ENCODE results near the gene PANK4. TPM values are rescaled to one million over a fixed set of nuclear protein-coding genes. Genes with fewer than 3 reads are reported as not detected.

PANK4 gene
- total and polyA plus RNA-seq, 2 donors (not counting 3 experiments of a cell fraction or from before 2014, with no cell fraction given): 22.1 to 34.0 TPM

DNA sequence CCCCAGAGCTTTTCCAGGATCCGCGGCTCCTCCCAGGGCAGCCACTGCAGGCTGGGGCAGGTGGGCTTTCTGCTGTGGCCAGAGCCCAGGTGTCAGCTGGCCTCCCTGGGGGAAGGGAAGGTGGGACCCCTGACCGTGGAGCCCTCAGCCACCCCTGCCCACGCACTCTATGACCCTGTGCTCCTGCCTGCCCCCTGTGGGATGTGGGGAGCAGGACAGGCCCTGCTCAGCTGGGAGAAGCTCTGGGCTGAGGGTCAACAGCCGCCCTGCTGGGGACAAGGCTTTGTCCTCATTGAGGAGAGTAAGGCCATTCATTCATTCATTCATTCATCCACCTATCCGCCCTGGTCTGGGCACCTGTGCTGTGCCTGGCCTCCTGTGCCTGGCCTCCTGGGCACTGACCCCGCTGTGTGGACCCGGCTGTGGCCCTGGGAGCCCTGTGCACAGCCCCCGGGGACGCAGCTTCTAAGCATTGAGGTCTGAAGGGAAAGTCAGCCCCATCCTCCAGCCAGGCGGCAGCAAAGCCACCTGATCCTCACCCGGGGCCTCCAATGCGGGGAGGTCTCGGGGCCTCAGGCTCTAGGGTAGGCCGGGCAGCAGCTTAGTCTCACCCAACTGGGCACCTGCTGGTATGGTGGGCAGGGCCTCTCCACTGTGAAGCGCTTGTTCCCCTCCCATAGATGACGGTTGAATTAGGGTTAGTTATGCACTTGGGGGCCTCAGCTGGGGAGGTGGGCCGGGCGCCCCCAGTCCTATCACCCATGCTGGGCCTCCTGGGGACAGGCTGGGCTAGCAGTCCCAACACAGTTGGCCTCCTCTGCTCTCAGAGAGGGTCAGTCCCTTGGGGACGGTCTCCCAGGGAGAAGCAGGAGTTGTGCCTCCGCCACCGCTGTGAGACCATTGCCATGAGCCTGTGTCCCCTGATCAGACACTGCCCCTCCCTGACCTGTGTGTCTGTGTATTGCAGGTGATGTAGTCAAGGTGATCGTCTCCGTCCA, 35.8 kb upstream of the PANK4 start:
- Histone ChIP-seq H3K36me3 (ENCODE audit: control insufficient read depth in 2 of 2, extremely low read depth in 1 of 2, insufficient read depth in 2 of 2, low read length in 2 of 2) (peaks cover 0 to 9% of the 10 kb centered on the region in 2 experiments), H3K4me1 (ENCODE audit: control insufficient read depth, extremely low read depth, insufficient read depth, low read length) (no peaks in the 10 kb centered on the region), H3K79me2 (ENCODE audit: control insufficient read depth, insufficient read depth, low read length) (no peaks in the 10 kb centered on the region), H4K20me1 (replicated peaks; ENCODE audit: control insufficient read depth, extremely low read depth, insufficient read depth, low read length) (no peaks in the 10 kb centered on the region), H3K27ac (ENCODE audit: insufficient read depth, low read depth, low read length) (no peak overlapping the region), H3K9me1 (replicated peaks; ENCODE audit: control insufficient read depth, extremely low read depth, insufficient read depth, low read length) (no peaks in the 10 kb centered on the region), H3K27me3 (ENCODE audit: control insufficient read depth in 2 of 2, insufficient read depth in 2 of 2, low read length in 2 of 2) (no peaks in the 10 kb centered on the region), H3K4me2 (ENCODE audit: insufficient read depth, low read length) (no peak overlapping the region), H3K4me3 (replicated peaks in 1 of 3; ENCODE audit: insufficient read depth in 1 of 3, low read depth in 1 of 3, low read length in 3 of 3) (no peak overlapping the region), H3K9me3 (replicated peaks; ENCODE audit: control insufficient read depth, insufficient read depth, low read length) (no peaks in the 10 kb centered on the region), H3K9ac (replicated peaks; ENCODE audit: extremely low read depth, insufficient read depth, low read length) (no peak overlapping the region), H2AFZ (ENCODE audit: low read depth, low read length) (no peak overlapping the region)
- dilution Hi-C loops (cut with MboI; ENCODE audit: extremely low pct_ligation_motif_present, low sequenced_read_pairs) (no loop called here), intact Hi-C loops (cut with micrococcal nuclease) (no loop called here)
- FAIRE-seq: no peak
- no TSS peak for BruUV-seq (replicated peaks)
- TF ChIP-seq MYC (IDR thresholded peaks at IDR 0.05; ENCODE audit: low read depth, low read length) (no peak), CTCF (IDR thresholded peaks at IDR 0.05; ENCODE audit: extremely low read depth in 1 of 2, insufficient read depth in 1 of 2, low read depth in 1 of 2, low read length in 2 of 2) (peak; percentile 20 to 23)
- CTCF ChIA-PET: interaction anchor here (1.2 to 2.8 kb wide), 8 partner anchors 8 to 891 kb away, joined by 3 to 14 read pairs (median 6); partner anchors contain the start of gene PRXL2B
- POLR2A ChIA-PET: no interaction called here
- no peak for DNase-seq (ENCODE audit: low read depth, low spot score)

DNA sequence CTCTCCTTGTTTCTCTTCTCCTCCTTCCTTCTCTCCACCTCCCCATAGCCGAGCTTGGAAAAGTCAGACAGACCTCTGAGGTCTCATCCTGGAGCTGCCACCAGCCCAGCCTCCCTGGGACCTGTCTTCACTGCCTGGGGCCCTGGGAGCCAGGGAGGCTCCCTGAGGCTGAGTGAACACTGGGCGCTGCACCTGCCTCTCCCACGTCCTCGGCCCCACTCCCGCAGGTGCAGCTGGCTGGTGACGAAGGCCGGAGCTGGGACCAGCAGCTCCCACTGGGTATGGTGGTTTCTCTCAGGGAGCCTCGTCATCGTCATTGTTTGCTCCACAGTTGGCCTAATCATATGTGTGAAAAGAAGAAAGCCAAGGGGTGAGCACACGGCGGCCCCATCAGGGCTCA, 35.0 kb upstream of the PANK4 start:
- H3K4me1 ChIP-seq (ENCODE audit: control insufficient read depth, extremely low read depth, insufficient read depth, low read length): no peaks in the 10 kb centered on the region
- CTCF ChIA-PET: interaction anchor here (1.0 to 2.8 kb wide), 9 partner anchors 9 to 891 kb away, joined by 3 to 14 read pairs (median 5); partner anchors contain the start of gene PRXL2B
- H2AFZ ChIP-seq (ENCODE audit: low read depth, low read length): no peak overlapping the region
- no peak overlapping the region for H3K4me3 ChIP-seq (replicated peaks in 1 of 3; ENCODE audit: insufficient read depth in 1 of 3, low read depth in 1 of 3, low read length in 3 of 3)
- TF ChIP-seq GATA2 (IDR thresholded peaks at IDR 0.05; ENCODE audit: insufficient read depth, insufficient read length, low read depth, low read length) (no peak), POLR2A (IDR thresholded peaks at IDR 0.05; ENCODE audit: low read depth, low read length) (no peak), MYC (IDR thresholded peaks at IDR 0.05; ENCODE audit: low read depth, low read length) (no peak), EZH2 (IDR thresholded peaks at IDR 0.05; ENCODE audit: borderline replicate concordance, low read depth, low read length, severe bottlenecking) (no peak), JUN (IDR thresholded peaks at IDR 0.05; ENCODE audit: borderline replicate concordance, insufficient read depth, insufficient read length, low read depth) (no peak), MAX (IDR thresholded peaks at IDR 0.05; ENCODE audit: insufficient read depth, insufficient read length) (no peak), POLR2AphosphoS5 (IDR thresholded peaks at IDR 0.05; ENCODE audit: insufficient read depth, low read depth, low read length) (no peak), CTCF (IDR thresholded peaks at IDR 0.05; ENCODE audit: extremely low read depth in 1 of 2, insufficient read depth in 1 of 2, low read depth in 1 of 2, low read length in 2 of 2) (no peak), FOS (IDR thresholded peaks at IDR 0.05; ENCODE audit: borderline replicate concordance, insufficient read depth, low read length) (no peak)
- no peaks in the 10 kb centered on the region for H3K9me3 ChIP-seq (replicated peaks; ENCODE audit: control insufficient read depth, insufficient read depth, low read length)
- no TSS peak for BruUV-seq (replicated peaks)
- DNase-seq (ENCODE audit: low read depth, low spot score) (no peak), FAIRE-seq (no peak)
- intact Hi-C loops (cut with micrococcal nuclease): no loop called here
- H3K79me2 ChIP-seq (ENCODE audit: control insufficient read depth, insufficient read depth, low read length): no peaks in the 10 kb centered on the region
- no peak overlapping the region for H3K27ac ChIP-seq (ENCODE audit: insufficient read depth, low read depth, low read length)
- H3K9ac ChIP-seq (replicated peaks; ENCODE audit: extremely low read depth, insufficient read depth, low read length): no peak overlapping the region
- POLR2A ChIA-PET: no interaction called here
- no peaks in the 10 kb centered on the region for H3K9me1 ChIP-seq (replicated peaks; ENCODE audit: control insufficient read depth, extremely low read depth, insufficient read depth, low read length)
- H4K20me1 ChIP-seq (replicated peaks; ENCODE audit: control insufficient read depth, extremely low read depth, insufficient read depth, low read length): no peaks in the 10 kb centered on the region
- H3K27me3 ChIP-seq (ENCODE audit: control insufficient read depth in 2 of 2, insufficient read depth in 2 of 2, low read length in 2 of 2): no peaks in the 10 kb centered on the region
- H3K4me2 ChIP-seq (ENCODE audit: insufficient read depth, low read length): no peak overlapping the region
- peaks cover 0 to 9% of the 10 kb centered on the region in 2 experiments for H3K36me3 ChIP-seq (ENCODE audit: control insufficient read depth in 2 of 2, extremely low read depth in 1 of 2, insufficient read depth in 2 of 2, low read length in 2 of 2)
- dilution Hi-C loops (cut with MboI; ENCODE audit: extremely low pct_ligation_motif_present, low sequenced_read_pairs): no loop called here

All from endothelial cell of umbilical vein (primary cell).